G401.6 (cell line): Measurements from ENCODE around the gene DPEP1.
"Not testable (repeated sequence)": the region's sequence is repeated elsewhere in the genome, so short reads cannot be mapped to it uniquely, and the experiment has no call there.

Source experiments
- FAIRE-seq: peaks from 2 replicates; lab custom pipeline; 2012; peaks lifted over from hg19 to GRCh38; lab: Jason Lieb, UNC

Gene DPEP1

GRCh38 chr16:89577055-89577759 is 36.2 kb upstream of the DPEP1 start:
- no peak for FAIRE-seq

DNA sequence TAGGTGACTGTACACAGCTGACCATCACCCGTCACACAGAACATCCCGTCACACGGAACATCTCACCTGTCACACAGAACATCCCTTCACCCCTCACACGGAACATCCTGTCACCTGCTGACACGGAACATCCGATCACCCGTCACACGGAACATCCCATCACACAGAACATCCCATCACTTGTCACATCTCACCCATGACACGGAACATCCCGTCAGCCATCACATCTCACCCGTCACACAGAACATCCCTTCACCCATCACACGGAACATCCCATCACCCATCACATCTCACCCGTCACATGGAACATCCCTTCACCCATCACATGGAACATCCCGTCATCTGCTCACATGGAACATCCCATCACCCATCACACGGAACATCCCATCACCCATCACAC is 34.1 kb upstream of the DPEP1 start:
- FAIRE-seq, result no peak

DNA sequence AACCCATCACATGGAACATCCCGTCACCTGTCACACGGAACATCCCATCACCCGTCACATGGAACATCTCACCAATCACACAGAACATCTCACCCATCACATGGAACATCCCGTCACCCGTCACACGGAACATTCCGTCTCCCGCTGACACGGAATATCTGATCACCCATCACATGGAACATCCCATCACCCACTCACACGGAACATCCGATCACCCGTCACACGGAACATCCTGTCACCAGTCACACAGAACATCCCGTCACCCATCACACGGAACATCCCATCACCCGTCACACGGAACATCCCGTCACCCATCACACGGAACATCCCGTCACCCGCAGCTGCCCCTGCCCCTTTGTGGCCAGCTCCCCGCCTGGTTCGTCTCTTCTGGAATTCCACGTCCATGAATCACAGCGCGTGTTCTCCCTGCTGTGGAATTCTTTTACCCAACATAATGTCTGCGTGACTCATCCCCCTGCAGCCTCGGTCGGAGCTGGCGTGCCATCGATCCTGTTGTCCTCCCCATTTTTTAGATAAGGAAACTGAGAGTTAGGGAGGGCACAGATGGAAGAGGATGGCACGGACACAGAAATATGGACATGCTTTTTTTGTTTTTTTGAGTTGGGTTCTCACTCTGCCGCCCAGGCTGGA is 32.3 kb upstream of the DPEP1 start:
- no peak for FAIRE-seq

DNA sequence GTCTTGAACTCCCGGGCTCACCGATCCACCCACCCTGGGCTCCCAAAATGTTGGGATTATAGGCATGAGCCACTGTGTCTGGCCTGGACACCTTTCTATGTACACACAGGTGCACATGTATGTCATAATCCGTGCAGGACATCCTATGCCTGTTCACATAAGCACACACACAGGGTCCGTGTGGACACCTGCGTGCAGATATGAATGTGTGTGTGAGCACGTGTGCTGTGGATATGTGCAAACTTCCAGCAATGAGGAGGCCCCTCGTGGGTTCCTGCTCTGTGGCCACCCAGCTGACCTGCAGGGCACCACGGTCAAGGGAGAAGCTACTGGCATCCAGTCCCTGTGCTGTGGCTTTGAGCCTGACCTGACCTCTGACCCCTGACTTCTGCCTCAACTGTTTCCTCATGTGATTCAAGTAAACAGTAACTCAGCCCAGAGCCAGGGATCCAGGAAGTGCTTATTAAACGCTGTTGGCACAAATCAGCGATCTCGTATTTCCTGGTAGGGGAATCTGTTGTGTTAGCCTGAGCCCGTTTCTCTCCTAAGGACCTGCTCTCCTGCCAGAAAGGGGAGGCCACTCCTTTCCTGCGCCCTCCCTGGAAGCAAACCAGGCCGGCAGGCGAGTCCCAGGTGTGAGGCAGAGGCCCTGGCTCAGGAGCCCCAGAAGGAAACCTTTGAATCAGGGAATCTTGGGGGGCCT is 31.4 kb upstream of the DPEP1 start:
- no peak for FAIRE-seq

DNA sequence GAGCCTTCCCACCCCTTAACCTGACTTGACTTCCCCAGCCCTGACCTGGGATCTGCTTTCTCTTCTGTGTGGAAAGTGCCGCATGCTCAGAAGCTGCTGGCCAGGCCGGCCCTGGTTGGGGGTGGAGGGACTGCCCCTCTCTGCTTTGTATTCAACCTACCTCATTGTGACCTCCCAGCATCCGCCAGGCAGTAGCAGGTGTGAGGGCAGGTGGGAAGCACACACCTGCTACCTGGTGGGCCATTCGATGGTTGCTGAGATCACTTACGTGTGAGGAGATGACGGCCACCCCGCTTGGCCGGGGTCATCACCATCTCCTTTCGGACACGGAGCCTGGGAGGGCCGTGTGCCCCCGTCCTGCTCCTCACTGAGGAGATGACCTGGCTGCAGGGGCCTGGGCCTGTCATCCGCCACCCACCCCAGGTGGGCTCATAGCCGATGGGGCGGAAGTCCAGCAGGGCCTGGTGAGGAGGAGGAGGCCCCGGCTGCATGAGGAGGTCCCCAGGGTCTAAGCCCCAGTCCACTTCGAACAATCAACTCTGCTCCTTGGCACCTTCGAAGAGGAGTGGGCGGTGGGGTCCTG is 30.7 kb upstream of the DPEP1 start:
- no peak for FAIRE-seq

GRCh38 chr16:89583197-89583894 is 30.1 kb upstream of the DPEP1 start:
- FAIRE-seq, result no peak

DNA sequence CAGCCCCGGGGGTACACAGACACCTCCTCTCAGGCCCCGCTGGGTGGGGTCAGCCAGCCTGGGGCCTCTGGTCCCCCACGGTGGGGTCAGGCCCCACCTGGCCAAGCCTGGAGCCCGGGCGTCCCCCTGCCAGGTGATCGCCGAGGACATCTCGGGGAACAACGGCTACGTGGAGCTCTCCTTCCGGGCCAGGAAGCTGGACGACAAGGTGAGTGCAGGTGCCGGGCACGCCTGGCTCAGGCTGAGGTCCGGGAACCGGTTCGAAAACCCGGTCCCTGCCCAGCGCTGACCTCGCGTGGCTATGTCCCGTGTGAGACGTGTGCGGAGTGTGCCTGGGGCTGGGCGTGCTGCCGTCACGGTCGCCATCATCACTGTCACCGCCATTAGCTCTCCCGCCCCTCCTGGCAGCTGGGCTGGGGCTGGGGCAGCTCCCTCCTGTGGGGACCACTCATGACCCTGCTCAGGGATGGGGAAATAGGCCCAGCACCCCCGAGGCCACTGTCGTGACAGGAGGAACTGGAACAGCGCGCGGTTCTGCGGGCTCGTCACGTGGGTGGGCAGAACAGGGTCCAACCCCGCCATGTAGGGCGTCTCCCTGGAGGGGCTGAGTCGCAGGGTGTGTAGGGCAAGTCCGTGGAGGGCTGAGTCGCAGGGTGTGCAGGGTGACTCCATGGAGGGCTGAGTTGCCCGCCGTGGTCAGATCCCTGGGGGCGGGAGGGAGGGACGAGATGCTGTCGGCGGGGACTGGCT is 29.4 kb upstream of the DPEP1 start:
- FAIRE-seq, result no peak

GRCh38 chr16:89584768-89585549 is 28.5 kb upstream of the DPEP1 start:
- FAIRE-seq, result no peak

GRCh38 chr16:89586218-89586617 is 27.2 kb upstream of the DPEP1 start:
- no peak for FAIRE-seq

GRCh38 chr16:89586853-89587252 is 26.6 kb upstream of the DPEP1 start:
- FAIRE-seq, result no peak

DNA sequence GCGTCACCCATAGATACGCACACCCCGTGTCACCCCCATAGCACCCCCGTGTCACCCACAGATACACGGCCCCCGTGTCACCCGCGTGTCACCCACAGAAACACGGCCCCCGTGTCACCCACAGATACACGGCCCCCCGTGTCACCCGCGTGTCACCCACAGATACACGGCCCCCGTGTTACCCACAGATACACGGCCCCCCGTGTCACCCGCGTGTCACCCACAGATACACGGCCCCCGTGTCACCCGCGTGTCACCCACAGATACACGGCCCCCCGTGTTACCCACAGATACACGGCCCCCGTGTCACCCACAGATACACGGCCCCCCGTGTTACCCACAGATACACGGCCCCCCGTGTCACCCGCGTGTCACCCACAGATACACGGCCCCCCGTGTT is 25.8 kb upstream of the DPEP1 start:
- not testable (repeated sequence) for FAIRE-seq

DNA sequence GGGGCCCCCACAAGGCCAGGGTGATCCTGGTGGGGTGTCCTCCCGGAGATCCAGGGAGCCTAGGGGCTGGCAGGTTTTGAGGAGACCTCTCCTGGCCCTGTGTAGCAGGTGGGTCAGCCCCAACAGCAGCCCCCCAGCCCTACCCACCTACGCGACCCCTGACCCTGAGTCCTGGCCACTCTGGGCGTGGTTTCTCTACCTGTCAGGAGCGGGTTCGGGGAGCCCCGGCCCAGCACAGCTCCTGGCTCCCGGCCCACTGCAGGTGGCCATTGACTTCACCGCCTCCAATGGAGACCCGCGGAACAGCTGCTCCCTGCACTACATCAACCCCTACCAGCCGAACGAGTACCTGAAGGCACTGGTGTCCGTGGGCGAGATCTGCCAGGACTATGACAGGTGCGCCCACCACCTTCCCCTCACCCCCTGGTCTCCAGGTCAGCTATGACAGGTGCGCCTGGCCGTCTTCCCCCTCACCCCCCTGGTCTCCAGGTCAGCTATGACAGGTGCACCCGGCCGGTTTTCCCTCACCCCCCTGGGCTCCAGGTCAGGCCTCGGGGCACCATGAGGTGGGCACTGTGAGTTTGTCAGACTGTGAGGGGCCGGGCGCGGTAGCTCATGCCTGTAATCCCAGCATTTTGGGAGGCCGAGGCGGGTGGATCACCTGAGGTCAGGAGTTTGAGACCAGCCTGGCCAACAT is 24.9 kb upstream of the DPEP1 start:
- FAIRE-seq, result no peak

- no peak for FAIRE-seq
These were observed 24.1 kb upstream of the DPEP1 start for GRCh38 chr16:89589241-89589926.

- no peak for FAIRE-seq
These were observed 19.6 kb upstream of the DPEP1 start for GRCh38 chr16:89593841-89594240.

DNA sequence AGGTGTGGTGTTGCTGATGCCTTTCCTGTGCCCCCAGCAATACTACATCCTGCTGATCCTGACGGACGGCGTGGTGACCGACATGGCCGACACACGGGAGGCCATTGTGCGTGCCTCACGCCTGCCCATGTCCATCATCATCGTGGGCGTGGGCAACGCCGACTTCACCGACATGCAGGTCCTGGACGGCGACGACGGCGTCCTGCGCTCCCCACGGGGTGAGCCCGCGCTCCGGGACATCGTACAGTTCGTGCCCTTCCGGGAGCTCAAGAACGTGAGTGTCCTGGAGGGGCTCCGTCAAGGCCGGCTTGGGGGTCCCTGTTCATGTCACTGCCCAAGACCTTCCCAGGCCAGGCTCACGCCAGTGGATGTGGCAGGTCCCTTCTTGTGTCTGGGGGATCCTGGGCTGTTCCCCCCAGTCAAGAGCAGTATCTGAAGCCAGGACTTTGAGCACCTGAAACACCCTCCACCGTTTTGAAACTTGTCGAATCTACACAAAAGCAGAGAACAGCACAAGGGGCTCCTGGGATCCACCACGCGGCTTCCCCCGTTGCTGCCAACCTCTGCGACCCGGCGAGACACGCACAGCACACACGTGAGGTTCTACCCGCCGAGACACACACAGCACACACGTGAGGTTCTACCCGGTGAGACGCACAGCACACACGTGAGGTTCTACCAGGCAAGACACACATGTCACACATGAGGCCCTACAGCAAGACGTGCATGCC is 17.9 kb upstream of the DPEP1 start:
- FAIRE-seq, result no peak

GRCh38 chr16:89596061-89596689 is 17.3 kb upstream of the DPEP1 start:
- FAIRE-seq, result no peak

DNA sequence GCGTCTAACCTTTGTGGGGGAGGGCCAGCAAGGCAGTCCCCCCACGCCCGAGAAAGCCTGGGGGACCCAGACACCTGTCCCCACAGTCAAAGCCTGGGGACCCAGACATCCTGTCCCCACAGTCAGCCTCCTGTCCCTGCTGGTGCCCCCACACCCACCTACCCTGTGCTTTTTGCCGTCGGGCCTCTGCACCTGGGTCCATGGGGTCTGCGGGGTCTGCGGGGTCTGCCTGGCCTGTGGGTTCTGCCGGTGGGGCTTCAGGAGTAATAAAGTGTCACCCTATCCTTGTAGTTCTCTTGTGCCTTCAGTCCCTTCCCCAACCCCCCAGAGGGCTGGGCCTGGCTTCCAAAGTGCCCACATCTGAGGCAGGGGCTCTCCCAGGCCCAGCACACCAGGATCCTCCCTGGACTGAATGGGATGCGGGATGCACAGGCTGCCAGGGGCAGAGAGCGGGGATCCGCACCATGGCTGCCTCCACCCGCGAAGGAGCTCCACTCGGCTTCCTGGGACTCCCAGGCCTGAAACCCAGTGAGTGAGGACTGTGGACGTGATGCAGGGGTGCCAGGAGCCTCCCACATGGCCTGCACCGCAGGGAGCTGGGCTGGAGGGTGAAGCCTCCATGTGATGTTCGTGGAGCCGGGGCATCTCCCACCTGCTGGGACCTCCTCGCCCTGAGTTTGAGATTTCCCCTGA is 16.3 kb upstream of the DPEP1 start:
- no peak for FAIRE-seq

DNA sequence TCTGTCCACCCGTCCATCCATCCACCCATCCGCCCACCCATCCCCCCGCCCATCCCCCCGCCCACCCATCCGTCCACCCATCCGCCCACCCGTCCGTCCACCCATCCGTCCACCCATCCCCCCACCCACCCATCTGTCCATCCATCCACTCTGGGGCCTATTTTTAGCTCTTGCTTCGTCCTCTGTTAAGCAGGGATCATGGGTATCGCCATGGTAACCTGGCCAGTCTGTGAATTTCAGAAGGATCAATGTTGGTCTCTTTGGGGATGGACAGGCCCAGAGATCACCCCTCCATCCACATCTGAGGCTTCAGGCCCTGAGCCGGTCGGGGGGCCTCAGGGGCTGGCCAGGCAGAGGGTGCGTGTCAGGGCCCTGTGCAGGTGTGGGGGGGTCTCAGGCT is 15.2 kb upstream of the DPEP1 start:
- FAIRE-seq, result no peak
